ENCODE measurements around the gene PEX5.

Gene PEX5

GRCh38 chr12:7160183-7160582 lies 29.3 kb upstream of the PEX5 start:
- no peak overlapping the region for H3K4me3 ChIP-seq (ENCODE audit: low read depth, low read length)

DNA sequence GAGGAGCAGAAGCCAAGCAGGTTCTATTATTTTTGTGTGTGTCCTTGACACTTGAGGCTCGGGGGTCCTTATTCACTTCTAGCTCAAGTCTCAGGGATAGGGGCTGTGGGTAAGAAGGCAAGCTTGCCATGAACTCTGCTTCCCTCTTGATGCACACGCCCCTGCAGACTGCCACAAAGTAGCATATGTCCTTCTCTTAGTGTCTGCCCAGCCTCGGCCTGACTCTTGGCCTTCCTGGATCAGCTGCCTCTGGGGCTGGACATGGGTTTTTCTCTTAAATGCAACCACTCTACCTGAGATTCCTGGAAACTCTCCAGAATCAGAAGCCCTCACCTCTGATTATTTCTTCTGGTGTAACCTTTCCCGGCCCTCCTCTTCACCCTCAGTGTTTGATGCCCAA lies 28.2 kb upstream of the PEX5 start:
- TF ChIP-seq, protein P1, sequence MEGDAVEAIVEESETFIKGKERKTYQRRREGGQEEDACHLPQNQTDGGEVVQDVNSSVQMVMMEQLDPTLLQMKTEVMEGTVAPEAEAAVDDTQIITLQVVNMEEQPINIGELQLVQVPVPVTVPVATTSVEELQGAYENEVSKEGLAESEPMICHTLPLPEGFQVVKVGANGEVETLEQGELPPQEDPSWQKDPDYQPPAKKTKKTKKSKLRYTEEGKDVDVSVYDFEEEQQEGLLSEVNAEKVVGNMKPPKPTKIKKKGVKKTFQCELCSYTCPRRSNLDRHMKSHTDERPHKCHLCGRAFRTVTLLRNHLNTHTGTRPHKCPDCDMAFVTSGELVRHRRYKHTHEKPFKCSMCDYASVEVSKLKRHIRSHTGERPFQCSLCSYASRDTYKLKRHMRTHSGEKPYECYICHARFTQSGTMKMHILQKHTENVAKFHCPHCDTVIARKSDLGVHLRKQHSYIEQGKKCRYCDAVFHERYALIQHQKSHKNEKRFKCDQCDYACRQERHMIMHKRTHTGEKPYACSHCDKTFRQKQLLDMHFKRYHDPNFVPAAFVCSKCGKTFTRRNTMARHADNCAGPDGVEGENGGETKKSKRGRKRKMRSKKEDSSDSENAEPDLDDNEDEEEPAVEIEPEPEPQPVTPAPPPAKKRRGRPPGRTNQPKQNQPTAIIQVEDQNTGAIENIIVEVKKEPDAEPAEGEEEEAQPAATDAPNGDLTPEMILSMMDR (IDR thresholded peaks at IDR 0.05; ENCODE audit: low read depth, low read length), result no peak

More at GRCh38 chr12:7160183-7160582, 29.3 kb upstream of the PEX5 start:
- TF ChIP-seq, protein P1 (IDR thresholded peaks at IDR 0.05; ENCODE audit: low read depth, low read length), result no peak

GRCh38 chr12:7161811-7162210 lies 27.7 kb upstream of the PEX5 start:
- H3K4me3 ChIP-seq (ENCODE audit: low read depth, low read length), result no peak overlapping the region
- TF ChIP-seq, protein P1 (IDR thresholded peaks at IDR 0.05; ENCODE audit: low read depth, low read length), result no peak

More for the DNA sequence above, 28.2 kb upstream of the PEX5 start:
- no peak overlapping the region for H3K4me3 ChIP-seq (ENCODE audit: low read depth, low read length)

- TF ChIP-seq, protein P1 (IDR thresholded peaks at IDR 0.05; ENCODE audit: low read depth, low read length), result peak; percentile 24; the same call in 1 of the 2 replicates
- no peak overlapping the region for H3K4me3 ChIP-seq (ENCODE audit: low read depth, low read length)
Measured at GRCh38 chr12:7162691-7163114, 26.8 kb upstream of the PEX5 start.

- TF ChIP-seq, protein P1 (IDR thresholded peaks at IDR 0.05; ENCODE audit: low read depth, low read length), result no peak
- H3K4me3 ChIP-seq (ENCODE audit: low read depth, low read length), result no peak overlapping the region
Measured at GRCh38 chr12:7169951-7170350, 19.5 kb upstream of the PEX5 start.

DNA sequence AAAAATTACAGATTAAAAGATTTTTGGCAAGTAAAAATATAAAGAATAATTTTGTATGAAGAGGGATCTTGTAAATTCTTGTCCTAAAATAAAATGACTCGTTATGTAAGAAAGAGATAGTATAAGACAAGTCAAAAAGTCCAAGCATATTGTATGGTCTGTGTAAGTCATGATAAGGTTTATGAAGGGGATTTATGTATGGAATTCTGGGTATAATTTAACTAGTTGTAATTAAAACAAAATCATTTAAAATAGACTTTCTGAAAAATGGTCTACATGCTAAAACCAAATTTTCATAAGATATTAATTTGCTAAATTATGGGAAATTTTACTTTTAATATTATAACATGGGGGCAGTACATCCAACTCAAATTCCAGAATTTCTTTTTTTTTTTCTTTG lies 17.6 kb upstream of the PEX5 start:
- TF ChIP-seq, protein P1 (IDR thresholded peaks at IDR 0.05; ENCODE audit: low read depth, low read length), result no peak
- H3K4me3 ChIP-seq (ENCODE audit: low read depth, low read length), result no peak overlapping the region

DNA sequence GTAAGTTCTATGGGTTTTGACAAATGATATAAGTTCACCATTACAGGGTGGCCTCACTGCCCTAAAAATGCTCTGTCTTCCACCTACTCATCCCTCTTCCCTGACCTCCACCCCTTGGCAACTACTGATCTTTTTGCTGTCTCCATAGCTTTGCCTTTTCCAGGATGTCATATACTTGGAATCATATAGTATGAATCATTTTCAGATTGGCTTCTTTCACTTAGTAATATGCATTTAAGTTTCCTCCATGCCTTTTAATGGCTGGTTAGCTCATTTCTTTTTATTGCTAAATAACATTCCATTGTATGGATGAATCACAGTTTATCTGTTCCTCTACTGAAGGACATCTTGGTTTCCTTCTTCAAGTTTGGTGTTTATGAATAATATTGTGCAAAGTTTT lies 14.0 kb upstream of the PEX5 start:
- TF ChIP-seq, protein P1 (IDR thresholded peaks at IDR 0.05; ENCODE audit: low read depth, low read length), result no peak
- no peak overlapping the region for H3K4me3 ChIP-seq (ENCODE audit: low read depth, low read length)

Data from WI38 (cell line).